Astrocyte (in vitro differentiated cells and primary cell): ENCODE data around the gene TMEM238. TPM values are rescaled to one million over a fixed set of nuclear protein-coding genes. Genes with fewer than 3 reads are reported as not detected.
A peak's percentile ranks its signal among the peaks of the same experiment; 100 is the strongest.

ENCODE experiments used
- DNase-seq: peaks from one replicate; pipeline ENCODE4 v3.0.0-alpha.2; 2010; ENCODE audit warnings: low read depth
- FAIRE-seq: peaks from 2 replicates; lab custom pipeline; 2011; peaks lifted over from hg19 to GRCh38; lab: Jason Lieb, UNC
- H2AFZ ChIP-seq: 2 replicates; pipeline ENCODE4 v1.6.0; 2012; ENCODE audit warnings: low read depth, low read length, inconsistent platforms
- H3K27ac ChIP-seq: 2 replicates; pipeline ENCODE4 v1.5.1; 2011; ENCODE audit warnings: low read depth, low read length, inconsistent platforms
- H3K27me3 ChIP-seq: 2 replicates; pipeline ENCODE4 v1.6.0; 2011; ENCODE audit warnings: low read length, inconsistent platforms; ENCODE audit not compliant: insufficient read depth
- H3K36me3 ChIP-seq: 2 replicates; pipeline ENCODE4 v1.5.1; 2011; ENCODE audit warnings: low read length, inconsistent platforms; ENCODE audit not compliant: insufficient read depth
- H3K4me1 ChIP-seq: 2 replicates; pipeline ENCODE4 v1.5.1; 2011; ENCODE audit warnings: low read length, inconsistent platforms; ENCODE audit not compliant: insufficient read depth
- H3K4me2 ChIP-seq: 2 replicates; pipeline ENCODE4 v1.6.0; 2012; ENCODE audit warnings: low read length, inconsistent platforms
- H3K4me3 ChIP-seq: 2 replicates; pipeline ENCODE4 v1.5.1; 2011; ENCODE audit warnings: low read depth, mild to moderate bottlenecking, low read length, inconsistent platforms; ENCODE audit not compliant: insufficient read depth
- H3K79me2 ChIP-seq: 2 replicates; pipeline ENCODE4 v1.6.0; 2012; ENCODE audit warnings: mild to moderate bottlenecking, low read length, inconsistent platforms; ENCODE audit not compliant: insufficient read depth
- H3K9ac ChIP-seq: 2 replicates; pipeline ENCODE4 v1.6.0; 2012; ENCODE audit warnings: mild to moderate bottlenecking, low read length, inconsistent platforms
- H3K9me3 ChIP-seq: 2 replicates; pipeline ENCODE4 v1.5.1; 2012; ENCODE audit warnings: low read depth, mild to moderate bottlenecking, low read length, inconsistent platforms; ENCODE audit not compliant: insufficient read depth
- H4K20me1 ChIP-seq: 2 replicates; pipeline ENCODE4 v1.6.0; 2012; ENCODE audit warnings: low read length, inconsistent platforms; ENCODE audit not compliant: insufficient read depth
- H3K27ac Mint-ChIP-seq: one replicate; pipeline ENCODE4 v1.8.0; 2021; ENCODE audit warnings: mild to moderate bottlenecking, mixed read lengths; ENCODE audit not compliant: unreplicated experiment
- H3K27me3 Mint-ChIP-seq: one replicate; pipeline ENCODE4 v1.8.0; 2021; ENCODE audit warnings: low read depth, mixed read lengths; ENCODE audit not compliant: unreplicated experiment
- H3K36me3 Mint-ChIP-seq: one replicate; pipeline ENCODE4 v1.8.0; 2021; ENCODE audit warnings: low read depth, mixed read lengths; ENCODE audit not compliant: unreplicated experiment
- H3K4me1 Mint-ChIP-seq: one replicate; pipeline ENCODE4 v1.8.0; 2021; ENCODE audit warnings: low read depth, mixed read lengths; ENCODE audit not compliant: unreplicated experiment
- H3K4me3 Mint-ChIP-seq: one replicate; pipeline ENCODE4 v1.8.0; 2021; ENCODE audit warnings: mild to moderate bottlenecking, moderate library complexity, mixed read lengths; ENCODE audit not compliant: unreplicated experiment
- H3K9me3 Mint-ChIP-seq: one replicate; pipeline ENCODE4 v1.8.0; 2021; ENCODE audit warnings: mild to moderate bottlenecking, mixed read lengths; ENCODE audit not compliant: unreplicated experiment
- CTCF ChIP-seq: IDR thresholded peaks from 2 replicates; pipeline ENCODE4 v1.5.1; 2011; ENCODE audit warnings: low read depth, mild to moderate bottlenecking, inconsistent platforms, low read length, moderate library complexity; ENCODE audit not compliant: insufficient read depth
- EZH2 ChIP-seq: IDR thresholded peaks from 2 replicates; pipeline ENCODE4 v1.6.1; 2012; ENCODE audit warnings: mild to moderate bottlenecking, low read length, inconsistent platforms; ENCODE audit not compliant: insufficient read depth
- total RNA-seq: library from RNA; stranded (reverse); gene quantifications from 2 replicates; pipeline ENCODE4 v1.2.1, GENCODE V29; 2021

Gene TMEM238
- total RNA-seq, 1 donor from 2014 or later = 2.1 TPM

GRCh38 chr19:55352549-55353145, 31.4 kb downstream of the TMEM238 start:
- peaks cover 4% of the 10 kb centered on the region for H3K4me1 Mint-ChIP-seq
- peaks cover 17% of the 10 kb centered on the region for H3K27me3 ChIP-seq
- no peak overlapping the region for H3K4me2 ChIP-seq
- no peak overlapping the region for H3K9ac ChIP-seq
- DNase-seq (no peak), FAIRE-seq (no peak)
- peaks cover 6% of the 10 kb centered on the region for H3K9me3 Mint-ChIP-seq
- no peak overlapping the region for H3K4me3 ChIP-seq
- H4K20me1 ChIP-seq = peaks cover 11% of the 10 kb centered on the region
- no peak overlapping the region for H3K27ac ChIP-seq
- peaks cover 52% of the 10 kb centered on the region for H3K27me3 Mint-ChIP-seq
- peak overlapping the region; percentile 47 for H3K27ac Mint-ChIP-seq
- peak overlapping the region; percentile 61 for H3K4me3 Mint-ChIP-seq
- H3K79me2 ChIP-seq = no peaks in the 10 kb centered on the region
- H3K36me3 Mint-ChIP-seq = peaks cover 10% of the 10 kb centered on the region
- H2AFZ ChIP-seq = no peak overlapping the region
- H3K9me3 ChIP-seq = no peaks in the 10 kb centered on the region
- H3K36me3 ChIP-seq = no peaks in the 10 kb centered on the region
- no peak for TF ChIP-seq CTCF
- TF ChIP-seq EZH2 = no peak
- H3K4me1 ChIP-seq = peaks cover 10% of the 10 kb centered on the region

GRCh38 chr19:55352040-55352439, 32.1 kb downstream of the TMEM238 start:
- Mint-ChIP-seq H3K9me3 (peaks cover 4% of the 10 kb centered on the region), H3K4me3 (no peak overlapping the region), H3K27ac (no peak overlapping the region), H3K36me3 (peaks cover 10% of the 10 kb centered on the region), H3K27me3 (peaks cover 47% of the 10 kb centered on the region), H3K4me1 (peaks cover 4% of the 10 kb centered on the region)
- peaks cover 10% of the 10 kb centered on the region for H3K4me1 ChIP-seq
- TF ChIP-seq CTCF = no peak
- no peak for TF ChIP-seq EZH2
- no peaks in the 10 kb centered on the region for H3K9me3 ChIP-seq
- no peaks in the 10 kb centered on the region for H3K36me3 ChIP-seq
- H2AFZ ChIP-seq = no peak overlapping the region
- H3K4me3 ChIP-seq = no peak overlapping the region
- H3K4me2 ChIP-seq = no peak overlapping the region
- H3K27ac ChIP-seq = no peak overlapping the region
- DNase-seq (no peak), FAIRE-seq (no peak)
- H3K27me3 ChIP-seq = peaks cover 17% of the 10 kb centered on the region
- peaks cover 11% of the 10 kb centered on the region for H4K20me1 ChIP-seq
- no peak overlapping the region for H3K9ac ChIP-seq
- no peaks in the 10 kb centered on the region for H3K79me2 ChIP-seq

GRCh38 chr19:55350620-55351315, 33.3 kb downstream of the TMEM238 start:
- peaks cover 5% of the 10 kb centered on the region for H3K4me1 Mint-ChIP-seq
- no peak overlapping the region for H3K4me2 ChIP-seq
- peaks cover 40% of the 10 kb centered on the region for H3K27me3 Mint-ChIP-seq
- H3K79me2 ChIP-seq = no peaks in the 10 kb centered on the region
- no peaks in the 10 kb centered on the region for H3K9me3 ChIP-seq
- H3K9ac ChIP-seq = no peak overlapping the region
- no peak overlapping the region for H3K27ac ChIP-seq
- H4K20me1 ChIP-seq = peaks cover 11% of the 10 kb centered on the region
- H2AFZ ChIP-seq = no peak overlapping the region
- no peak overlapping the region for H3K4me3 ChIP-seq
- H3K27ac Mint-ChIP-seq = peak overlapping the region; percentile 34
- peaks cover 15% of the 10 kb centered on the region for H3K27me3 ChIP-seq
- peaks cover 10% of the 10 kb centered on the region for H3K4me1 ChIP-seq
- peaks cover 10% of the 10 kb centered on the region for H3K36me3 Mint-ChIP-seq
- peaks cover 3% of the 10 kb centered on the region for H3K9me3 Mint-ChIP-seq
- peak overlapping the region; percentile 54 for H3K4me3 Mint-ChIP-seq
- TF ChIP-seq CTCF (no peak), EZH2 (no peak)
- no peaks in the 10 kb centered on the region for H3K36me3 ChIP-seq
- no peak for DNase-seq
- FAIRE-seq = no peak
